ENCODE results near the gene HOMER2. TPM values are rescaled to one million over a fixed set of nuclear protein-coding genes. Genes with fewer than 3 reads are reported as not detected.

The HOMER2 gene
- total and polyA plus RNA-seq, 9 of the 15 experiments (the other 6 are each of a cell fraction or from before 2014, with no cell fraction given), result 0.13 to 0.47 (median 0.29) TPM; not detected in 1

DNA sequence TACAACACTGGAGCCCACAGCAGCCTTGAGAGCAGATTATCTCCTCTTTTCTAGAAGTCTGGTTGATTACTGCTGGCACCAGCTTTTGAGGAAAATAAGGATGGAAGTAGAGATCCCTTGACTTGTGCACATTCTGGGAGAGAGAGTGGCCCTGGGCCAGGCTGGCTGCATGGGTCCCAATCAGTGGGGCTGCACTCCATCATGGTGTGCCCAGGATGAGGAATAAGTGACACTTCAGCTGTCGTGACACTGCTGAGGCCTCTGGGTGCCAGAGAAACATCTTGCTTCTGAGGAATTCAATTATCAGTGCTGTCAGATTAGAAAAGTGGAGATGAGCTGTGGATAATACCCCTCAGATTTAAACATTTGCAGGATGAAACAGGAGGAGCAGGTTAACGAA is 42.6 kb upstream of the HOMER2 start:
- Histone ChIP-seq H4K20me1 (replicated peaks; ENCODE audit: control insufficient read depth, insufficient read depth, low read length) (no peaks in the 10 kb centered on the region), H3K36me3 (ENCODE audit: control insufficient read depth, insufficient read depth, low read length) (peaks cover 2% of the 10 kb centered on the region; the same call in 1 of the 3 replicates), H3K9me1 (ENCODE audit: control insufficient read depth, insufficient read depth, low read length) (no peaks in the 10 kb centered on the region), H3K4me1 (replicated peaks in 1 of 2; ENCODE audit: control insufficient read depth in 2 of 2, insufficient read depth in 2 of 2, low read length in 2 of 2) (peaks cover 0 to 3% of the 10 kb centered on the region in 2 experiments; a peak in 2 of 5 replicates), H3K4me3 (no peak overlapping the region), H3K4me2 (ENCODE audit: insufficient read depth, low read length) (no peak overlapping the region), H3K9ac (ENCODE audit: insufficient read depth in 1 of 2, low read depth in 2 of 2, low read length in 2 of 2) (no peak overlapping the region), H3K27me3 (ENCODE audit: control insufficient read depth in 2 of 2, insufficient read depth in 2 of 2, low read length in 2 of 2) (no peaks in the 10 kb centered on the region), H3K27ac (ENCODE audit: extremely low read depth, low read depth, low read length) (no peak overlapping the region), H3K9me3 (replicated peaks; ENCODE audit: control insufficient read depth, insufficient read depth, low read depth, low read length) (no peaks in the 10 kb centered on the region), H2AFZ (ENCODE audit: low read depth, low read length) (no peak overlapping the region), H3K79me2 (ENCODE audit: control insufficient read depth, insufficient read depth, low read length) (no peaks in the 10 kb centered on the region)
- BruUV-seq (replicated peaks), result no TSS peak
- CTCF ChIA-PET (ENCODE audit: low intra/inter-chr PET ratio), result no interaction called here
- DNase-seq (ENCODE audit: extremely low read depth in 1 of 4, low spot score in 3 of 4) (no peak), FAIRE-seq (no peak), ATAC-seq (no peak)
- intact Hi-C loops (cut with micrococcal nuclease) (no loop called here), in situ Hi-C loops (cut with MboI) (no loop called here)
- POLR2A ChIA-PET, result interaction anchor here (0.6 to 1.6 kb wide), 2 partner anchors 9 to 96 kb away, joined by 4 to 5 read pairs; partner anchors contain the start of gene RAMAC
- TF ChIP-seq RBM15 (IDR thresholded peaks at IDR 0.05; ENCODE audit: insufficient read depth, low read length) (no peak), ZFPM2 (CRISPR knock-in tag; IDR thresholded peaks at IDR 0.05) (no peak), CBFA2T3 (IDR thresholded peaks at IDR 0.05) (no peak), ZKSCAN1 (IDR thresholded peaks at IDR 0.05; ENCODE audit: low read depth, low read length) (no peak), SRSF7 (optimal IDR thresholded peaks at IDR 0.05; ENCODE audit: low read depth, low read length) (no peak), BRF1 (IDR thresholded peaks at IDR 0.05; ENCODE audit: borderline replicate concordance, extremely low read depth, insufficient read length) (no peak), GTF2E2 (tag; IDR thresholded peaks at IDR 0.05) (no peak), EP300 (IDR thresholded peaks at IDR 0.05; ENCODE audit: low read length) (no peak), NR1H2 (CRISPR knock-in tag; IDR thresholded peaks at IDR 0.05) (no peak), PHB (CRISPR knock-in tag; IDR thresholded peaks at IDR 0.05) (no peak), CBX5 (IDR thresholded peaks at IDR 0.05; ENCODE audit: borderline replicate concordance, low read depth) (no peak), ZBTB7A (IDR thresholded peaks at IDR 0.05; ENCODE audit: borderline replicate concordance, control insufficient read depth, low read depth, low read length) (no peak), SRF (CRISPR knock-in tag; IDR thresholded peaks at IDR 0.05) (no peak), YY1 (IDR thresholded peaks at IDR 0.05; ENCODE audit: borderline replicate concordance in 1 of 3, control insufficient read depth in 1 of 3, extremely low read depth in 1 of 3, insufficient read depth in 3 of 3, insufficient read length in 1 of 3, insufficient replicate concordance in 2 of 3, low read depth in 1 of 3, low read length in 2 of 3) (no peak), XRCC3 (IDR thresholded peaks at IDR 0.05) (no peak), SP1 (CRISPR knock-in tag; IDR thresholded peaks at IDR 0.05) (no peak)
- TF ChIP-seq, protein P1, sequence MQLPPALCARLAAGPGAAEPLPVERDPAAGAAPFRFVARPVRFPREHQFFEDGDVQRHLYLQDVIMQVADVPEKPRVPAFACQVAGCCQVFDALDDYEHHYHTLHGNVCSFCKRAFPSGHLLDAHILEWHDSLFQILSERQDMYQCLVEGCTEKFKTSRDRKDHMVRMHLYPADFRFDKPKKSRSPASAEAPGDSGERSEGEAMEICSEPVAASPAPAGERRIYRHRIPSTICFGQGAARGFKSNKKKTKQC (CRISPR knock-in tag; IDR thresholded peaks at IDR 0.05), result no peak
- TF ChIP-seq, protein P2, sequence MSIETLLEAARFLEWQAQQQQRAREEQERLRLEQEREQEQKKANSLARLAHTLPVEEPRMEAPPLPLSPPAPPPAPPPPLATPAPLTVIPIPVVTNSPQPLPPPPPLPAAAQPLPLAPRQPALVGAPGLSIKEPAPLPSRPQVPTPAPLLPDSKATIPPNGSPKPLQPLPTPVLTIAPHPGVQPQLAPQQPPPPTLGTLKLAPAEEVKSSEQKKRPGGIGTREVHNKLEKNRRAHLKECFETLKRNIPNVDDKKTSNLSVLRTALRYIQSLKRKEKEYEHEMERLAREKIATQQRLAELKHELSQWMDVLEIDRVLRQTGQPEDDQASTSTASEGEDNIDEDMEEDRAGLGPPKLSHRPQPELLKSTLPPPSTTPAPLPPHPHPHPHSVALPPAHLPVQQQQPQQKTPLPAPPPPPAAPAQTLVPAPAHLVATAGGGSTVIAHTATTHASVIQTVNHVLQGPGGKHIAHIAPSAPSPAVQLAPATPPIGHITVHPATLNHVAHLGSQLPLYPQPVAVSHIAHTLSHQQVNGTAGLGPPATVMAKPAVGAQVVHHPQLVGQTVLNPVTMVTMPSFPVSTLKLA (conservative IDR thresholded peaks at IDR 0.05), result no peak
- TF ChIP-seq, protein P3, sequence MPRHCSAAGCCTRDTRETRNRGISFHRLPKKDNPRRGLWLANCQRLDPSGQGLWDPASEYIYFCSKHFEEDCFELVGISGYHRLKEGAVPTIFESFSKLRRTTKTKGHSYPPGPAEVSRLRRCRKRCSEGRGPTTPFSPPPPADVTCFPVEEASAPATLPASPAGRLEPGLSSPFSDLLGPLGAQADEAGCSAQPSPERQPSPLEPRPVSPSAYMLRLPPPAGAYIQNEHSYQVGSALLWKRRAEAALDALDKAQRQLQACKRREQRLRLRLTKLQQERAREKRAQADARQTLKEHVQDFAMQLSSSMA (CRISPR knock-in tag; IDR thresholded peaks at IDR 0.05), result no peak
- WGBS (ENCODE audit: insufficient coverage, low coverage, missing lambda C conversion rate), result 59% methylated on average over 2 of the region's 2 CpGs

Measured in K562 (cell line).